DMS79 (cell line): ENCODE results near the gene KCNN1.
"Not testable (repeated sequence)": the region's sequence is repeated elsewhere in the genome, so short reads cannot be mapped to it uniquely, and the experiment has no call there.

ENCODE experiments used
- DNase-seq: peaks from one replicate; lab custom pipeline; 2025; lab: John Stamatoyannopoulos, UW

KCNN1 gene

DNA sequence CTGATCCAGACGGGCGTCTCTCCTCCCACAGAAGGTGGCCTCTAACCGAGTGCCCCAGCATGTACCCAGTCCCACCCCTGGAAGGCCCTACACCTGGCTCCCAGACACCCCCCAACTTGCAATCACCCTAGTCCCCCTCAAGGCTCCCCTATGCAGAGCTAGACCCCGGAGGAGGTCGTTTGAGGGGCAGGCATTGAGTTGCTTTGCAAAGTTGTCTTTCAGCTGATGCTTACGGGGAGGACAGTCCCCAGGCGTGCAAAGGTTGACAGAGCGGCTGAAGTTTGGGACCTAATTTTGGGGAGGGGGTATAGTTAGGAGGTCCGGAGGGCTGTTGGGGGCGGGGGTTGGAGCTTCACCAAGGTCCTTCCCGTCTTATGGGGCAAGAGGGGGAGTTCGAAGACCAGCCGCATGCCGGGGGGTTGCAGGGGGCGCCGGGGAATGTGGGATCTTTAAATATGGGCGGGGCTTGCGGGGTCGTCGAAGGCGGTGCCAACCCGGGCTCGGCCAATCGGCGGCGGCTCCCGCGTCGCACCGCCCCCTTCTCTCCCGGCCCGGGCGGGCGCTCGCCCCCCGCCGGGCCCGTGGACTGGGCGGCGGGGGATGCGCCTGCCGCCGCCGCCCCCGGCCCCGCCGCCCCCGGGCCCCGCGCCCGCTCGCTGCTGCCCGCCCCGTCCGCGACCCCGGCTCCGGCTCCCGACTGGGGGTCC lies at the start of gene KCNN1:
Gene KCNN1, plus strand, starts transcription at position 558 of the 707 bp plus-strand sequence. CDS start 6,782 bp downstream, outside the sequence.
- DNase-seq, result no peak

DNA sequence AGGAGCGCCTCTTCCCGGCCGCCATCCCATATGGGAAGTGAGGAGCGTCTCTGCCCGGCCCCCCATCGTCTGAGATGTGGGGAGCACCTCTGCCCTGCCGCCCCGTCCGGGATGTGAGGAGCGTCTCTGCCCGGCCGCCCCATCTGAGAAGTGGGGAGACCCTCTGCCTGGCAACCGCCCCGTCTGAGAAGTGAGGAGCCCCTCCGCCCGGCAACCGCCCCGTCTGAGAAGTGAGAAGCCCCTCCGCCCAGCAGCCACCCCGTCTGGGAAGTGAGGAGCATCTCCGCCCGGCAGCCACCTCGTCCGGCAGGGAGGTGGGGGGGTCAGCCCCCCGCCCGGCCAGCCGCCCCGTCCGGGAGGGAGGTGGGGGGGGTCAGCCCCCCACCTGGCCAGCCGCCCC lies 48.8 kb upstream of the KCNN1 start:
- not testable (repeated sequence) for DNase-seq

DNA sequence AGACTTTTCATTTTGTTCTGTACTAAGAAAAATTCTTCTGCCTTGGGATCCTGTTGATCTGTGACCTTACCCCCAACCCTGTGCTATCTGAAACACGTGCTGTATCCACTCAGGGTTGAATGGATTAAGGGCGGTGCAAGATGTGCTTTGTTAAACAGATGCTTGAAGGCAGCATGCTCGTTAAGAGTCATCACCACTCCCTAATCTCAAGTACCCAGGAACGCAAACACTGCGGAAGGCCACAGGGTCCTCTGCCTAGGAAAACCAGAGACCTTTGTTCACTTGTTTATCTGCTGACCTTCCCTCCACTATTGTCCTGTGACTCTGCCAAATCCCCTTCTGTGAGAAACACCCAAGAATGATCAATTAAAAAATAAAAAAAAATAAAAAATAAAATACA lies 47.8 kb upstream of the KCNN1 start:
- peak; percentile 2 for DNase-seq

DNA sequence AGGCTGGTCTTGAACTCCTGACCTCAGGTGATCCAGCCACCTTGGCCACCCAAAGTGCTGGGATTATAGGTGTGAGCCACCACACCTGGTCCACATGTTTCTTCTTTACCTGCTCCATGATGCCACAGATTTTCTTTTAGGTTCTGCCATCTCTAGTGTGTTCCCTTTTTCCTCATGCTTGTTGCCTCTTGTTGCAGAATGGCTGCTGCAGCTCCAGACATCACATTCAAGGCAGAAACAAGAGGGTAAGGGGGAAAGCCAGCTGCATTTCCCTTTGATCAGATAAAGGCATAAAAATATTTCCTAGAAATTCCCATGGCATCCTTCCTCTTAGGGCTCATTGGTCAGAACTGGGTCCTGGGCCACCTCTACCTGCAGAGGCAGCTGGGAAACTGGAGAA lies 46.4 kb upstream of the KCNN1 start:
- DNase-seq, result no peak

DNA sequence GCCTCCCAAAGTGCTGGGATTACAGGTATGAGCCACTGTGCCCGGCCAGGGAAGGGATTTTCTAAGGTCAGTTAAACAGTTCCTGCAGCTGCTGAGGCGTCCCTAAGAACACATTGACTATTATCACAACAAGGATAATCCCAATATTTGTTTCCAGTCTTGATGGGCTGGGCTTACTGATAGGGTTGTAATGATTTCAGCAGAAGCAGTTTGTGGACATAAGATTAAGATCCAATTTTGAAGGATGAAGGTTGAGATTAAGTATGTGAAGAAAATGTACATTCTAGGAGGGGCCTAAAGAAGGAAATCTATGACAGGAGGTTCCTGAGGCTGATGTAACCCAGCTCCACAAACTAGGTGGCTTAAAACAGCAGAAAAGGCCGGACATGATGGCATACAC lies 44.8 kb upstream of the KCNN1 start:
- DNase-seq, result no peak

DNA sequence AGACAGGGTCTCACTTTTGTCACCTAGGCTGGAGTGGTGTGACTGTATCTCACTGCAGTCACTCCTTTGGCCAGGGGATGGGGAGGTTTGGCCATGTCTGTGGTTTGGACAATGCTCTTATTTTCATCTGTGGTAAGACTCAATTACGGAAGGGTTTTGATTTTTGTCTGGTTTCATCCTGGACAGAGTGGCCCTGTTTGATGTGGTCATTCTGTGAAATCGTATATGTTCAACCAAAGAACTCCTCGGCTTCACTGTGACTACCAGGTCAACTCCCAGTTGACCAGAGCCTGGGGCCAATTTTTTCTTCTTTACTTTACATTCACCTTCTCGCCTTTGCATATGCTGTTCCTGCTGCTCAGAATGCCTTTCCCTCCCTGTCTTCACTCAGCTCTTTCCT lies 40.9 kb upstream of the KCNN1 start:
- DNase-seq, result no peak

DNA sequence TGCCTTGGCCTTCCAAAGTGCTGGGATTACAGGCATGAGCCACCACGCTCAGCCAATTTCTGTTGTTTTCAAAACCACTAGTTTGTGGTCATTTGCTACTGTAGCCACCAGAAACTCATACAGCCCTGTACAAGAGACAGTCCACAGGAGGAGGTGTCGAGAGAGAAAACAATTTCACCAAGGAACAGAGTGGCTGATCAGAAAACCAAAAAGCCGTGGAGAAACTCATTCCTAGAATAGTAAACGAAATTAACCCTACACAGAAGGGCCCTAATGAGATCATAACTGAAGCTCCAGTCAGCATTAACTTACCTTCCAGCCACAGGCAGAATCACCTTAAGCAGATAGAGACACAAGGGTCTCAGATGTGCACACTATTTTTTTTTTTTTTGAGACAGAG lies 37.9 kb upstream of the KCNN1 start:
- DNase-seq, result no peak

DNA sequence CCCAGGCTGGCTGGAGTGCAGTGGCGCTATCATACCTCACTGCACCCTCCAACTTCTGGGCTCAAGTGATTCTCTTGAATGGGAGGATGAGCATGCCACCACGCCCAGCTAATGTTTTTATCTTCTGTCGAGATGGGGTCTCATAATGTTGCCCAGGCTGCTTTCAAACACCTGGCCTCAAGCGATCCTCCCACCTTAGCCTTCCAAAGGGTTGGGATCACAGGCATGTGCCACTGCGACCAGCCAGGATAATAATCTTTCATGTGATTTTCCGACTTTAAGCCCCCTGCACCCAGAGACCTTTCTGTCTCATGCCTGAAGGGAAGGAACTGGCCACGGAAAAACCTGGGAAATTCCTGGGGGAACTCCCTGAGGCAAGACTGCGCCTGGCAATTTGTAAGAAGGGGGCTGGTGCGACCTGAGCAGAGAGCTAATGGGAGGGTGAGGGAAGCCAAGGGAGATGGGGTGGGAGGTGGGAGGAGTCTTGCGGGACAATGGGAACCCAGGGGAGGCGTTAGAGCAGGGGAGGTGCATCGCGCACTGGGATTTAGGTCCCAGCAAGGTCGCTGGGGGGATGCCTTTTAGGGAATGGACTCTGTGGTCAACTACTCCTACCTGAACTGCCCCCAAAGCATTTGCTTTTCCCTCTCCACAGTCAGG lies 35.2 kb upstream of the KCNN1 start:
- DNase-seq, result peak; percentile 38

DNA sequence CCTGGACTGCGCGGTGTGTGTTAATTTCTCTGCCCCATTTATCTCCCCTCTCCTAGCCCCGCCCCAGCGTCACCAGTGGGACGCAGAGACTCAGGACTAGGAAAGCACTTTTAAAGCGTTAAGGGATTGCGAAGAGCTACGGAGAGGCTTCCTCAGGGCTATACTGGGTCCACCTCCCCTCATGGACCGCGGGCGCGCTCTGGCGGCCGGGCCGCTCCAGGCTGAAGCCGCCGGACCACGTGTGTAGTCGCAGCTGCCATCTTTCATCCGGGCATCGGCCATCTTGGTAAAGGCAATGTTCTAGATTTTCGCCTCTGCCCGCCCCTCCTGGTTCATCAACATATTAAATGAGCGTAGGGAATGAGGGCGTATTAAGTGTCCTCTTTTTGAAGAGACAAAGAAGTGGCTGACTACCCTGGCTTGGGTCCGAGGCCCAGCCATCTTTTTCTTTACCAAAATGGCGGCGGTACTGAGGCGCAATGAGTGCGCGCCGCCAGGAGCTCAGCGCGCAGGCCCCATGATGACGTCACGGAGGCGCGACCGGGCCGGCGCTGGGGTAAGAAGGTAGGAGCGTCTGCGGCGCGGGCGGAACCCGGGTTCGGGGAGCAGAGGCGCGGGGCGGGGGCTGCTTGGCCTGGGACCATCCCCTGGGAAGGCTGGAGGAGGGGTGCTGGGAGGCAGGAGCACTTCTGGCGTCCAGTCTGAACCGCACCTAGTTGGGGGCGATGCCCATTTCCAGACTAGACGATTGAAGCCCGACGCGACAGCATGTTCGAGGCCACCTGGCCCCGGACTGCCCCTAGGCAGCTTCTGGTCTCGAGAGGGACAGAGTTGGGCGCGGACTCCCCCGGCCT lies 34.2 kb upstream of the KCNN1 start, which contains the start of gene CCDC124:
Gene CCDC124, plus strand, starts transcription at position 531 of the 854 bp plus-strand sequence. CDS start 3,406 bp downstream, outside the sequence.
- DNase-seq, result peak; percentile 88

DNA sequence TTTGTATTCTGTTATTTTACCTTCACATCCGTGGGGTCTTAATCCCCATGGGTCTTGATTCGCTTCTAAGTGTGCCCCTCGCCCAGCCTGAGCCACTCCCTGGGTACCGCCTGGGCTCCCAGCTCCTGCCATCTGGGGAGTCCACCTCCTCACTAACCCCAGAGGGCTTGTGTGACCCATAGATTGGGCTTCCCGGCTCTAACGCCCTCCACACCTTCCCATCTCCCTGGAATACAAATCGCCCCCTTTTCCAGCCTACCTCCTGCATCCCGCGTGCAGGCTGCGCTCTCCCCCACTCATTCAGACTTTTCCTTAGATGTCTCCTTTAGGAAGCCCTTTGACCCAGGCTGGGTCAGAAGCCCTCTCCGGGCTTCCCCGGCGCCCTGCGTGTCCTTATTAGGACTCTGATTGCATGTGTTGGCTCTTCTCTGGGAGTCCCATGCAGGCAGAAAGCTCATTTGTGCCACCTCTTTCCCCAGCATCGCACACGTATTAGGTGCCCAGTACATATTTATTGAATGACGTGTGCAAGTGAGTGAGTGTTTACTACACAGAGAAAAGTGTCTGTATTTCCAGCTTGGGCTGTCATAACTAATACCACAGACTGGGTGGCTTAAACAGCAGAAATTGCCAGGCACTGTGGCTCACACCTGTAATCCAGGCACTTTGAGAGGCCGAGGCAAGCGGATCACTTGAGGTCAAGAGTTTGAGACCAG lies 33.3 kb upstream of the KCNN1 start:
- no peak for DNase-seq

DNA sequence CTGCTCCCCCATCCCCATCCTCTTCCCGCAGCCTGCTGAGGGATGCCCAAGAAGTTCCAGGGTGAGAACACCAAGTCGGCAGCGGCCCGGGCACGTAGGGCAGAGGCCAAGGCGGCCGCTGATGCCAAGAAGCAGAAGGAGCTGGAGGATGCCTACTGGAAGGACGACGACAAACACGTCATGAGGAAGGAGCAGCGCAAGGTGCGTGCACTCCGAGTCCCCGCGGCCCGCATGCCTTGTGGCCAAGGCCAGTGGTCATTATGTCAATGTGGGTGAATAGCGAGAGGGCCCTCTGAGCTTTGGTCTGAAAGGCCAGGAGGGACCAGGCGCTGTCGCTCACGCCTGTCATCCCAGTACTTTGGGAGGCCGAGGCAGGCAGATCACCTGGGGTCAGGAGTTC lies 30.5 kb upstream of the KCNN1 start:
- no peak for DNase-seq

DNA sequence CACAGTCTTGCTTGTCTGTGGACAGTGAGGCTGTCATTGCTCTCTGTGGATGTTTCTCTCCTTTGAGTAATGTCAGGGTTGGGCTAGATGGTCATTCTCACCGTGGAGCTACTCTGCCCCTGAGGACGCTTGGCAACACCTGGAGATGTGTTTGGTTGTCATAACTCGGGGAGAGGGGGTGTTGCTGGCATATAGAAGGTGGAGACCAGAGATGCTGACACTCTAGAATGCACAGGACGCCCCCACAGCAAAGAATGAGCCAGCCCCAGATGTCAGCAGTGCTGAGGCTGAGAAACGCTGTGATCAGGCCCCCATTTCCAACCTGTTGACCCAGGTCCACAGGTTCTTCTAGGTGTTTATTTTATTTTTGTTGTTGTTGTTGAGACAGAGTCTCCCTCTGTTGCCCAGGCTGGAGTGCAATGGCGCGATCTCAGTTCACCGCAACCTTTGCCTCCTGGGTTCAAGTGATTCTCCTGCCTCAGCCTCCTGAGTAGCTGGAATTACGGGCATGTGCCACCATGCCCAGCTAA lies 29.5 kb upstream of the KCNN1 start:
- no peak for DNase-seq

DNA sequence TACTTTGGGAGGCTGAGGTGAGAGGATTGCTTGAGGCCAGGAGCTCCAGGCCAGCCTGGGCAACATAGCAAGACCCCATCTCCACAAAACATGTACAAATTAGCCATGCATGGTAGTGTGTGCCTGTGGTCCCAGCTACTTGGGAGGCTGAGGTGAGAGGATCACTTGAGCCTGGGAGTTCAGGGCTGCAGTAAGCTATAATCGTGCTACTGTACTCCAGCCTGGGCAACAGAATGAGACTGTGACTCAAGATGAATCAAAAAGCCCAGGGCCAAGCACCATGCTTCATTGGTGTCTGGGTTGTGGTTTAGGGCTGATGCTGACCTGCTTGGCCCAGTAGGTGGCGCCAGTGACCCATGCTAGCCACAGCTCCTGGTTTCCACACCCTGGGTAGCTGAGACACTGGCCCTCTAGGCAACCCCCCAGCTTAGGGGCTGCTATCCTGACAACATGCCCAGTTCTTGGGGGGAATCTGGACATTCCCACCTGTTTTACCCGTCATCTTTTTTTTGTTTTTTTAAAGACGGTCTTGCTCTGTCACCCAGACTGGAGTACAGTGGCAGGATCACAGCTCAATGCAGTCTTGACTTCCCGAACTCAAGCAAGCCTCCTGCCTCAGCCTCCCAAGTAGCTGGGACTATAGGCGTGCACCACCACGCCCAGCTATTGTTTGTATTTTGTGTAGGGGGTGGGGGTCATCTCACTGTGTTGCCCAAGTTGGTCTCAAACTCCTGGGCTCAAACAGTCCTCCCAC lies 28.6 kb upstream of the KCNN1 start:
- peak; percentile 34 for DNase-seq

DNA sequence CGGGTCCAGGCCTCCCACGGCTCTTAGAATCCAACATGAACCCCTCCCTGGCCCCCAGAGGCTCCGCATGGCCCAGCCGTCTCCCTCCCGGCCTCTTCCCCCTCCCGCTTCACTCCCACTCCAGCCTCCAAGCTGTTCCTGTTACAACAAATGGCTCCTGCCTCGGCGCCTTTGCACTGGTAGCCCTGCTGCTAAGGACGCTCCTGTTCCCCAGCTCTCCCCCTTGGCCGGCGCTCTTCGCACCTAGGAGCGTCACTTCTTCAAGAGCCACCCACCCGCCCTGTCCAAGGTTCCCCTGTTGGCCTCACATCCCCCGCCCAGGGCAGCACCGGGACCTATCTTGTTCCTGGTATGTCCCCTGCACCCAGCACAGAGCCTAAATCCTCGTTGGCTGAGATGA lies 24.7 kb upstream of the KCNN1 start:
- no peak for DNase-seq

DNA sequence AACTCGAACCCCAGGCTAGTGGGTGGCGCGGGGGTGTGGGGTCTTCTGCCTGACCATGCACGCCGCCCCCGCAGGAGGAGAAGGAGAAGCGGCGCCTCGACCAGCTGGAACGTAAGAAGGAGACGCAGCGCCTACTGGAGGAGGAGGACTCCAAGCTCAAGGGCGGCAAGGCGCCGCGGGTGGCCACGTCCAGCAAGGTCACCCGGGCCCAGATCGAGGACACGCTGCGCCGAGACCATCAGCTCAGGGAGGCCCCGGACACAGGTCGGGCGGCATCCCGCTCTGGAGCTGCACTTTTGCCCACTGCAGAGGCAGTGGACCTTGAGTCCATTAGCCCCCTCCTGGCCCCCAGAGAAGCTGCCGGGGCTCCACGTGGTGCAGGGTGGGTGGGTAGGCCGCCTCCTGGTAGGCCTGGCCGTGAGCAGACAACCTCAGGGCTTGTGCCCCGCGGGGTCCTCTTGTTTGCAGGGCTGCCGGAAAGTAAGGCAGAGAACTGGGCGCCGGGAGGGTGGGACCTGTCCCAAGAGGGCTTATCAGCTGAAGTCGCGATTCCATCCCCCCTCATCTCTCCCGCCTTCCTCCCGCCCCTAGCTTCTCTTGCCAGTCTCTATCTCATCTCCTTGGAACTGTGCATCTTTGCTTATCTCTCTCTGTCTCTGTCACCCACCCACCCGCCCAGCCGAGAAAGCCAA lies 24.2 kb upstream of the KCNN1 start:
- DNase-seq, result no peak

DNA sequence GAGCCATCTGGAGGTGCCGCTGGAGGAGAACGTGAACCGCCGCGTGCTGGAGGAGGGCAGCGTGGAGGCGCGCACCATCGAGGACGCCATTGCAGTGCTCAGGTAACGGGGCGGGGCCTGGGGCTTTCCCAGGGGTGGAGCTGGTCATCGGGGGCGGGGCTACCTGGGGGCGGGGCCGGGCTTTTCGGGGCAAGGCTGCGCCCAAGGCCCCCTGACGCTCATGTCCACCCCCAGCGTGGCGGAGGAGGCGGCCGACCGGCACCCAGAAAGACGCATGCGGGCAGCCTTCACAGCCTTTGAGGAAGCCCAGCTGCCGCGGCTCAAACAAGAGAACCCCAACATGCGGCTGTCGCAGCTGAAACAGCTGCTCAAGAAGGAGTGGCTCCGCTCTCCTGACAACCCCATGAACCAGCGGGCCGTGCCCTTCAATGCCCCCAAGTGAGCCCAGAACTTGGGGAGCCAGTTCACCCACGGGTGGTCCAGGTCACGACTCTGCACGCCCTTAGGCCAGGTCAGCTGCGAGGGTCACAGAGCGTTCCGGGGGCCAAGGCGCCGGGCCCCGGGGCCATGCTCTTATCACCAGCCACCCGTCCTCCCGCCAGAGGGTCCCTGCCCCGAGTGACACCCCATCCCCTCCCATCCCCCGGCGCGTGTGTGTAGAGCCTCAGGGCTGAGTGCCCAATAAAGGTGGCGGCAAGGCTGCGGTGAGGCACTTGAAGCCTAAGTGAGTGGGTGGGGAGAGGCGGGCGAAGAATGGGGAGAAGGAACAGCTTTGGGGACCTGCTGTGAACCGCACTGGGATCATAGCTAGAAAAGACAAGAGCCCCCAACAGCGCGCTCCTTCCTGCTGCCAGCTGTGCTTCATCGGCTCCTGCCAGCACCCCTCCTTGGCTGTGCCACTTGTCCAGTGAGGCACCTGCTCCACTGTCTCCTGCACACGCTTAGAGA lies 23.4 kb upstream of the KCNN1 start:
- DNase-seq, result peak; percentile 36

DNA sequence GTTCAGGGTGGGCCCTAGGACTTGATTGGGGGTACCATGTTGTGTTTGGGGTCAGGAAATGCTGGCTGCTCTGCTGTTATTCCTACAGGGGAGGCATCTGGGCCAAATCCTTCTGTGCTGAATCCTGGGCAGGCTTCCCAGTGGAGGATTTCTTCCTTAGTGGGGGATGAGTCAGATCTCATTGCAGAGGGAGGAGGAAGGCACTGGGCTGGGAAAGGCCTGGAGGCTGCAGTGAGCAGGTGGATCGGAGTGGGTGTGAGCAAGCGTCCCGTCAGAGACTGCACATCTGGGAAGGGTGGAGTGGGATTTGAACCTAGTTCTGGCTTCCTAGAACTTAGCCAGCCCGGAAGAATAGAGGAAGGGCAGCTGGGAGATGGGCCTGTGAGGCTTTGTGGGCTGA lies 22.6 kb upstream of the KCNN1 start:
- no peak for DNase-seq

DNA sequence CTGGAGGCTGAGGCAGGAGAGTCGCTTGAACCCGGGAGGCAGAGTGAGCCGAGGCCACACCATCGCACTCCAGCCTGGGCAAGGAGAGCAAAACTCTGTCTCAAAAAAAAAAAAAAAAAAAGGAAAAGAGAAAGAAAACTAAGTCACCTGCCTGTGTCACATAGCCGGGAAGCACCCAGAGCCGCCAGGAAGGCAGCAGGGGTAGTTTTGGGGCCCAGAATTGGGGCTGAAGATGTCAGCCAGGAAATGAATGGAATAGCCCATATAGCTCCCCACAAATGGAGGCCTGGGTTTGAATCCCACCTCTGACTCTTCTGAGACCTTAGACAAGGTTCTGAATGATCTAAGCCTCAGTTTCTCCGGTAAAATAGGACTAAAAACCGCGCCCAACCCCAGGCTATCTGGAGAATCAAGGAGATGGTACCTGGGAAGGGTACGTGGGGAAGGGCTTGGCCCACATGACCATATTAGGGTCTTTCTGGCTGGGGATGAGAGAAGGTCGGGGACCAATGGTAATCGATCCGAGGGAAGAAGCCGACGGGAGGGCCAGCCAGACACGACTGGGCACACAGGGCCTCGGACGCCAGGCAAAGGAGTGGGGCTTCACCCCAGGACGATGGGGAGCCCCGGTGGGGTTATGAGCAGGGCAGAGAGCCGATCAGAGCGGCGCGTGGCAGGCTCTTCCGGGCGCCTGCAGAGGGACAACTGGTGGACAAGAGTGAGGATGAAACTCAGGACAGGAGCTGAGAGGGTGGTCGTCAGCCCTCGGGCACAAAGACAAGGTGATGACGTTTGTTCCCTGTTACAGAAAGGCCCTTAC lies 19.7 kb upstream of the KCNN1 start:
- DNase-seq, result no peak
